Panc1 (cell line): ENCODE data around the gene RPP14.

Experiments
- POLR2AphosphoS5 ChIP-seq: IDR thresholded peaks from 2 replicates; pipeline ENCODE4 v1.6.1; 2012; ENCODE audit warnings: mild to moderate bottlenecking, low read depth, low read length, moderate library complexity
- REST ChIP-seq, 2 experiments: IDR thresholded peaks; 2 replicates each; pipeline ENCODE4 v1.6.1; 2011 to 2012; ENCODE audit warnings: low read depth in 2 of 2, control low read depth in 1 of 2, low read length in 1 of 2, mild to moderate bottlenecking in 1 of 2, moderate library complexity in 1 of 2; ENCODE audit not compliant: insufficient read depth in 1 of 2
- SIN3A ChIP-seq: IDR thresholded peaks from 2 replicates; pipeline ENCODE4 v1.6.1; 2012; ENCODE audit warnings: low read depth, mild to moderate bottlenecking, low read length, moderate library complexity, borderline replicate concordance; ENCODE audit not compliant: insufficient read depth
- TCF7L2 ChIP-seq: IDR thresholded peaks from 2 replicates; pipeline ENCODE4 v1.6.1; 2011; ENCODE audit warnings: mild to moderate bottlenecking, low read depth, low read length, inconsistent platforms
- TF ChIP-seq, protein P1 (sequence below): fragments of 450-650 bp; IDR thresholded peaks from 2 replicates; pipeline ENCODE4 v1.5.1; 2017; ENCODE audit warnings: mild to moderate bottlenecking

GRCh38 chr3:58287354-58287753, 18.7 kb upstream of the RPP14 start:
- TF ChIP-seq, protein P1, sequence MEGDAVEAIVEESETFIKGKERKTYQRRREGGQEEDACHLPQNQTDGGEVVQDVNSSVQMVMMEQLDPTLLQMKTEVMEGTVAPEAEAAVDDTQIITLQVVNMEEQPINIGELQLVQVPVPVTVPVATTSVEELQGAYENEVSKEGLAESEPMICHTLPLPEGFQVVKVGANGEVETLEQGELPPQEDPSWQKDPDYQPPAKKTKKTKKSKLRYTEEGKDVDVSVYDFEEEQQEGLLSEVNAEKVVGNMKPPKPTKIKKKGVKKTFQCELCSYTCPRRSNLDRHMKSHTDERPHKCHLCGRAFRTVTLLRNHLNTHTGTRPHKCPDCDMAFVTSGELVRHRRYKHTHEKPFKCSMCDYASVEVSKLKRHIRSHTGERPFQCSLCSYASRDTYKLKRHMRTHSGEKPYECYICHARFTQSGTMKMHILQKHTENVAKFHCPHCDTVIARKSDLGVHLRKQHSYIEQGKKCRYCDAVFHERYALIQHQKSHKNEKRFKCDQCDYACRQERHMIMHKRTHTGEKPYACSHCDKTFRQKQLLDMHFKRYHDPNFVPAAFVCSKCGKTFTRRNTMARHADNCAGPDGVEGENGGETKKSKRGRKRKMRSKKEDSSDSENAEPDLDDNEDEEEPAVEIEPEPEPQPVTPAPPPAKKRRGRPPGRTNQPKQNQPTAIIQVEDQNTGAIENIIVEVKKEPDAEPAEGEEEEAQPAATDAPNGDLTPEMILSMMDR = no peak
- TF ChIP-seq SIN3A = no peak
- TF ChIP-seq REST (IDR thresholded peaks at IDR 0.05; ENCODE audit: insufficient read depth in 1 of 2, low read depth in 2 of 2, low read length in 1 of 2) = no peak
- no peak for TF ChIP-seq POLR2AphosphoS5
- no peak for TF ChIP-seq TCF7L2
